HG02870 (cell line): ENCODE data around the gene MTHFD1.
A peak's percentile ranks its signal among the peaks of the same experiment; 100 is the strongest.
"Not testable (repeated sequence)": the region's sequence is repeated elsewhere in the genome, so short reads cannot be mapped to it uniquely, and the experiment has no call there.

Experiments
- ATAC-seq: cut with Tn5 transposase; IDR thresholded peaks from one replicate; pipeline ENCODE4 v1.9.1; 2021; ENCODE audit warnings: mild to moderate bottlenecking, moderate library complexity; ENCODE audit not compliant: unreplicated experiment

MTHFD1 gene

DNA sequence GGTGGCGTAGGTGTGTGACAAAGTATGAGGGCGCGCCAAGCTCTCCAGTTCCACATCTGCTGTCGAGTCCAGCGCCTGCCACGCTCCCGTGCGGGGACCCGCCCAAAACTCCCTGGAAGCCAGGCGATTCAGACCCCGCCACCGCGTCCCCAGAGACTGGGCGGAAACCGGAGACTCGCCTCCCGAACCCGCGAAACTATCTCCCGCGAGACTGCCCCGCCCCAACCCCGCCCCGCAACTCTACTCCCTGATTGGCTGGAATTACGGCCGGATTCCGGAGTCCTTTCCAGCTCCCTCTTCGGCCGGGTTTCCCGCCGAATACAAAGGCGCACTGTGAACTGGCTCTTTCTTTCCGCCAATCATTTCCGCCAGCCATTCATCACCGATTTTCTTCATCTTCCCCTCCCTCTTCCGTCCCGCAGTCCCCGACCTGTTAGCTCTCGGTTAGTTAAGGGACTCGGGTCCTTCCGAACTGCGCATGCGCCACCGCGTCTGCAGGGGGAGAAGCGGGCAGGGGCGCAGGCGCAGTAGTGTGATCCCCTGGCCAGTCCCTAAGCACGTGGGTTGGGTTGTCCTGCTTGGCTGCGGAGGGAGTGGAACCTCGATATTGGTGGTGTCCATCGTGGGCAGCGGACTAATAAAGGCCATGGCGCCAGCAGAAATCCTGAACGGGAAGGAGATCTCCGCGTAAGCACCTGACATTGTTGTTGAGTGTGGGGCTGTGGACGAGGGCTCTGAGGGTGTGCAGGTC, at the start of gene MTHFD1:
MTHFD1 (plus strand) TSS at position 572 of the 751 bp plus-strand sequence; CDS start at position 647, 75 bp downstream.
- peak; percentile 78 for ATAC-seq

DNA sequence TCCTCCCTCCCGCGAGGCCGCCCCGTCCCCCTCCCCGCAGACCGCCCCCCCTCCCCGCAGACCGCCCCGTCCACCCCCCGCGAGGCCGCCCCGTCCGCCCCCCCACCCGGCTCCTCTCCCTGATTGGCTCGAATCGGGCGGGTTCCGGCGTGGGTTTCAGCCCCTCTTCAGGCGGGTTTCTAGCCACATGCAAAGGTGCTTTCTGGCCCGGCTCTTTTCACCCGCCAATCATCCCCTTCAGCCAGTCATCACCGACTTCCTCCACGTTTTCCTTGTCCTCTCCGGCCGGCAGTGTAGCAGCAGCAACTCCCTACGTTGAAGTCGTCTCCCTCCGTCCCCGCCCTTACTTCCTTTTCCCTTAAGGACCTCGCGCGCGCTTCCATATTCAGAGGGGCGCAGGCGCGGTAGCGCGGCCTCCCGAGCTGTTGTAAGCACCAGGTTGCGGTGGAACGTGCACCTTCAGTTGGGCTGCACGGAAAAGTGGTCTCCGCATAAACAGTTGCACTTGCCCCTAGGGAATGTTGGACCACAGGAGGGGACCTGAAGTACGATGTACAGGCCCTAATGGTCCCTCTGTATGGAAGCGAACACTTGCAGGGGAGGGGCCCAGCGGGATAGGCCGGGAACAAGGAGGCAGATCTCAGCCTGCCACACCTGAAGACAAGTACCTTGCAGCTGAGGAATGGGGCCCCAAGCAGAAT, 49.4 kb upstream of the MTHFD1 start:
- ATAC-seq = peak; percentile 91

DNA sequence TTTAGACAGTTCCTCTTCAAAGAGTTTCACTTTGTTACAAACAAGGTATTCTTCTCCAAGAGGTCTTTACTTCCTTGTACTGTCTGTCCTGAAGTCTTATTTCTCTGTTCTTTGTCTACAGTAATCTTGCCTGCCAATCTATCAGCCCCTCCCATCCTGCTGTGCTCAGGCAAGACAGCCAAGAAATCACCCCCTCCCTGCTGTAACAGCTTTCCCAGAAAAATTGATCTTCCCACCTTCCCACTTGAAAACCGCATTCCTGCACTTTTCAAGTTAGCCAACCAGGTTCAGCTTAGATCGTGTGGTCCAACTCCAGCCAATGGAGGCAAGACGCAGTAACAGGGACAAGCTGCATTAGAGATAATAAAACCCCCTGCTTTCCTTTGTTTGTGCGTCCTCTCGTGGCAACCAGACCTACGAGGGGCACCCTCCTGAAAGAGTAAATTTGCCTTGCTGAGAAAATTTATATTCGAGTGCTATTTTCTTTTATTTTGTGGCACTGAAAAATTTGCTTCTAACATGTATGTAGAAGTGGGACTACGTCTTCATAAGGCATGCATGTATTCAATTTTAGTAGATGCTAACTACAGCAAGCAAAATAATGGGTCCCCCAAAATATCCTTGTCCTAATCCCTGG, 47.5 kb upstream of the MTHFD1 start:
- ATAC-seq = no peak

DNA sequence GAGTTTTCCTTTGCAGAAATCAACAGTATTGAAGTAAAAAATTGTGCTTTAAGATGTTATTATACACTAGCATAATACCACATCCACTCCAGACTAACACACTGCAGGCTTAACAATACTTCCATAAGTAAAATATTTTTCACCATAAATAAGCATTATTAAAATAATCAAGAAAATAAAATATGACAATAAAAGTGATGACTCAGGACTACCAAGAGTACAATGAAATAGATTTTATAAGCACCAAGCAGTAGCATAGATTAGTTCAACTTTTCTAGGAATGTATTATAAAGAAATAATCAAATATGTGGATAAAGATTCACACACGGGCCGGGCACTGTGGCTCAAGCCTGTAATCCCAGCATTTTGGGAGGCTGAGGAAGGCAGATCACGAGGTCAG, 40.4 kb upstream of the MTHFD1 start:
- ATAC-seq = no peak

DNA sequence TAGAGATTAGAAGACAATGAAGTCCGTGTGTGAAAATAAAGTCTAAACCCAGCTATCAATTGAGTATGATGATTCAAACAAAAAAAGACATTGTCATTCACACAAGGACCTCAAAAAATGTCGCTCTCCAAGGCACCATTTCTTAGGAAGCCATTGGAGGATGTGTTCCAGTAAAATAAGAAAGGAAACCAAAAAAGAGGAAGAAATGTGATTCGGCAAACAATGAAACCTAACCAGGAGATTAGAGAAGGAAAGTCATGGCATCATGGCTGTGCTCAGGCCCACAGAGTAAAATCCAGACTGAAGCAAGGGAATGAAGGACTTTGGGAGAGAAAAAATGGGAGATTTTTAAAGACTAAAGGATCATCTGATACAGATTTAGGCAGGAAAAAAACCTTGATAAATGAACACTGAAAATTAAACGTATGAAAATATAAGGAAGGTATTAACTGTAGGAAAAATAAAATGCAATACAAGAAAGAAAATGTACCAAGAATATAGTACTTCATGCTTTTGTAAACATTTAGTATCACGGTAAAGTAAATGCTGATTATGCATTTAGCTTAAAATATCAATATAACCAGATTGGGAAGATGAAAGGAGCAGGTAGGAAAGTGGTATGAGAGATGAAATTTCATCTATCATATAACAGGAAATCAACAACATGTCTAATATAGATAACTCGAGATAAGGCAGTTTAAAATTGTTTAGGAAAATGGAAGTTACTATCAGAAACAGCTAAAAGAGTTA, 38.2 kb upstream of the MTHFD1 start:
- ATAC-seq = no peak

DNA sequence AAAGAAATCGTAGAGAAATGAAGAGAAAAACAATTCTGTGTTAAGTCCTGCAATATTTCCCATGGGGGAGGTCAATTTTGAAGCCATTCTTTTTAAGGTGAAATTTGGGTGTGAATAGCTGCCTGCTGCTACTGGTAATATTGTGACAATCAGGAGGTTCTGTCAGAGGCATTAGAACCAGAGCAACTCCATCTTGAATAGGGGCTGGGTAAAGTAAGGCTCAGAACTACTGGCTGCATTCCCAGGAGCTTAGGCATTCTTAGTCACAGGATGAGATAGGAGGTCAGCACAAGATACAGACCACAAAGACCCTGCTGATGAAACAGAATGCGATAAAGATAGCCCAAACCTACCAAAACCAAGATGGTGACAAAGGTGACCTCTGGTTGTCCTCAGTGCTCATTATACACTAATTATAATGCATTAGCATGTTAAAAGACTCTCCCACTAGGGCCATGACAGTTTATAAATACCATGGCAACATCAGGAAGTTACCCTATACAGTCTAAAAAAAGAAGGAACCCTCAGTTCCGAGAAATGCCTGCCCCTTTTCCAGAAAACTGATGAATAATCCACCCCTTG, 24.8 kb upstream of the MTHFD1 start:
- no peak for ATAC-seq

DNA sequence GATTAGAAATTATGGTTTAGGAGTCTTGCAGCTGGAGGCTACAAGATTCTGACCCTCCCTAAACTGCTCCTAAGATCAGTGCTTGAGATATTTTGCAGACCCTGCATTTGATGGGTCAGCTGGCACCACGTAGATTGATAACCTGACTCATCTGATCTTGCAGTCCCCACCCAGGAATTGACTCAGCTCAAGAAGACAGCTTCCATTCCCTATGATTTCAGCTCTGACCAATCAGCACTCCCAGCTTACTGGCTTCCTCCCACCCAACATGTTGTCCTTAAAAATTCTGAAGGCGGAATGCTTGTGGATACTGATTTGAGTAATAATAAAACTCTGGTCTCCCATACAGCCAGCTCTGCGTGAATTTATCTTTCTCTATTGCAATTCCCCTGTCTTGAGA, 23.2 kb upstream of the MTHFD1 start:
- no peak for ATAC-seq

DNA sequence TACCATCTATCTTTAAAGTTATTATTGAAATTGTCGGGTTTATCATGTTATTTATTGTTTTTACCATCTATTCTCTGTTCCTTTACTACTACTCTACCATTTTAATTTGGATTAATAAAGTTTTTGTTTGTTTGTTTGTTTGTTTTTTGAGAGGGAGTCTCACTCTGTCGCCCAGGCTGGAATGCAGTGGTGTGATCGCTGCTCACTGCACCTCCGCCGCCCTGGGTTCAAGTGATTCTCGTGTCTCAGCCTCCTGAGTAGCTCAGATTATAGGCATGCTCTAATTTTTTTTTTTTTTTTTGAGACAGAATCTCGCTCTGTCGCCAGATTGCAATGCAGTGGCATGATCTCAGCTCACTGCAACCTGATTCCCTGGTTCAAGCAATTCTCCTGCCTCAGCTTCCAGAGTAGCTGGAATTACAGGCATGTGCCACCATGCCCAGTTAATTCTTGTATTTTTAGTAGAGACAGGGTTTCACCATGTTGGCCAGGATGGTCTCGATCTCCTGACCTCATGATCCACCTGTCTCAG, 22.7 kb upstream of the MTHFD1 start:
- ATAC-seq = not testable (repeated sequence)

DNA sequence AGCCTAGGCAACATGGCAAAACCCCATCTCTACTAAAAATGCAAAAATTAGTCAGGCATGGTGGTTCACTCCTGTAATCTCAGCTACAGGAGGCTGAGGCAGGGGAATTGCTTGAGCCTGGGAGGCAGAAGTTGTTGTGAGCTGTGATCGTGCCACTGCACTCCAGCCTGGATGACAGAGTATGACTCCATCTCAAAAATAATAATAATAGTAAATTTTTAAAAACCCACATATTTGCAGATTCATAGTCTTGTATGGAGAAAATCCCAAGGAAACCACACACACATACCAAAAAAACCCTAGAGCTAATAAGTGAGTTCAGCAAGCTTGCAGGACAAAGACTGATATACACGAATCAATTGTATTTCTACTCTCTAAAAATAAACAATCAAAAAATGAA, 19.0 kb upstream of the MTHFD1 start:
- no peak for ATAC-seq

DNA sequence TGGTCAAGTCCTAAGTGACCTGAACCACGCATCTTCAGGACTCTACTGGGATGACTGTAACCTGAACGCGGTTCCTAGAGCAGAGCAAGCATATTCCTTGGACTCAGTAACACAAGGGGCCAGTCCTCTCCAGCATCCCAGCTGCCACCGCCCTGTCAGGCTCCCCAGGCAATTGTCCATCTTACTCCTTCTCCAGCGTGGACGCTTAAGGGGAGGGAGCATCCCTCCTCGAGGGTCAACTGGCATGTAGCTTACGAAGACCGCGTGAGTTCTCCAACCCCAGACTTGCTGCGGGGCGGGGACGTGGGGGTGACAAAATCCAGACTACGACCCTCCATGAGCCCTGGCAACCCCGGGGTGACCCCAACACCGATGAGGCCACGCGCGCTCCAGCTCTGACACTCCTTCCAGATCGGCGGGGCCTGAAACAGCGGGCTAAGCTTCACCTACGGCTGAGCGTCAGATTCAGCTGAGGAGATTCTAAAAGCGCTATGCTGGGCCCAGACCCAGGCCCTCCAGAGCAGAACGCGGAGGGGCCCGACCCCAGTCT, 846 bp upstream of the MTHFD1 start:
- no peak for ATAC-seq

DNA sequence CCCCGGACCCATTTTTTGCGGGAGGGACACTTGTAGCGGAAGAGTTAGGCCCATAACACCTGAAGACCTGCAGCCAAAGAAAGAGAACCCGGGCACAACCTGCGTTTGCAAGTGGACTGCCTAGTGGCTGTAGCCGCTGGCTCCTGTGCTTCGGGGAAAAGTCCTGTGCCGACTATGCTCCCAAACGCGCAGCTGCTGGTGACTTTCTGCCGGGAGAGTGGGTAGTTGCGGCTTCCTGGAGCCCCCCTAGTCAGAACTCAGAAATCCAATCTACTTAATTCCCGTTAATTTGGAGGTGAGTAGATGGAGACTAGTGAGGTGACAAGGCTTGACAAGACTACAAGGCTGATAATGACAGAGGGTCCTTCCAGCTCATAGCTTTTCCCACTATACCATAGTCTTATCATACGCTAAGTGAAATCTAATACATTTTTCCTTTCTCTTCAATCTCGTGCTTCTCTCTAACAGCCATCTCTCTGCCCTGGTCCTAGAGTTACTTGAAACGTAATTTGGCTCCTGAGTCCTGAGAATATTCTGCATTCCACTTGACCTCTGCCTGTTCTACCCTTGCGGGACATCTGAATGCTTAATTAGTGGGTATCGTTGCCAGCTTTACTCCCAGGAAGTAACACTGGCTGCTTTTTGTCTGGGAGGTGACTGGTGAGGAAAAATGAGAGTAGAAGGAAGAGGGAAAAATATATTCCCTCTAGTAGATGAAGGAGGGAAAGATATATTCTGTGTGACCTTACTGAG, 556 bp downstream of the MTHFD1 start:
- no peak for ATAC-seq

DNA sequence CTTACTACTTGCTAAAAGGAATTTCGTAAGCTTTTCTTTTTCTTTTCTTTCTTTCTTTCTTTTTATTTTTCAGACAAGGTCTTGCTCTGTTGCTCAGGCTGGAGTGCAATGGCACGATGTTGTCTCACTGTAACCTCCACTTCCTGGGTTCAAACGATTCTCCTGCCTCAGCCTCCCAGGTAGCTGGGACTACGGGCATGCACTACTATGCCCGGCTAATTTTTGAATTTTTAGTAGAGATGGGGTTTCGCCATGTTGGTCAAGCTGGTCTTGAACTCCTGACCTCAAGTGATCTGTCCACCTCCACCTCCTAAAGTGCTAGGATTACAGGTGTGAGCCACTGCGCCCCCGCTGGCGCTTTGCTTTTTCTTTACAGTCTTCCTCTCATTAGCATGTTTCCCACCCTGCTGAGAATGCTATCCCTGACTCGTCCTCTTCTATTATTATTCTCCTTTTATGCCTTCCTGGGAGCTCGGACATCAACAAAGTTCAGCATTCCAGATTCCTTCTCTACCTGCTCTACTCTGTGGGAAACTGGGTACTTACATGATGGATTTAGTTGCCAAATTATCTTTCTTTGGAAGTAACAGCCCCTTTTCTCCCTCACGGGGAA, 3.1 kb downstream of the MTHFD1 start:
- ATAC-seq = no peak

DNA sequence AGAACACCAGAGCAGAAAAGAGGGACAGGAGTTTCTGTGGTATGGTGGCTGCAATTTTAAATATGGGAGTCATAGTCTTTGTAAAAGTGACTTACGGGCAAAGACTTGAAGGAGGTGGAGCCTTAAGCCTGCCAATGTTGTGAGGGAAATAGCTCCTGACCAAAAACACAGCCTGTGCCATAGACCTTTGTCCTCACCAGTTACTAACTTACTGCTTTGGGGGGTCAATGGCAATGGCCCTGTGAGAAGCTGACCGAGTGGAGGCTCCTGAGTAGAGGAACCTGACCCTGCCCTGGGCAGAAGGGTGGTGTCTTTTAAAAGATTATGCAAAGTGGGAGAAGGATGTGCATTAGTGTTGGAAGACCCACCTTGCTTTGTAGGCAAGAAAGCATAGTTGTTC, 3.8 kb downstream of the MTHFD1 start:
- no peak for ATAC-seq

DNA sequence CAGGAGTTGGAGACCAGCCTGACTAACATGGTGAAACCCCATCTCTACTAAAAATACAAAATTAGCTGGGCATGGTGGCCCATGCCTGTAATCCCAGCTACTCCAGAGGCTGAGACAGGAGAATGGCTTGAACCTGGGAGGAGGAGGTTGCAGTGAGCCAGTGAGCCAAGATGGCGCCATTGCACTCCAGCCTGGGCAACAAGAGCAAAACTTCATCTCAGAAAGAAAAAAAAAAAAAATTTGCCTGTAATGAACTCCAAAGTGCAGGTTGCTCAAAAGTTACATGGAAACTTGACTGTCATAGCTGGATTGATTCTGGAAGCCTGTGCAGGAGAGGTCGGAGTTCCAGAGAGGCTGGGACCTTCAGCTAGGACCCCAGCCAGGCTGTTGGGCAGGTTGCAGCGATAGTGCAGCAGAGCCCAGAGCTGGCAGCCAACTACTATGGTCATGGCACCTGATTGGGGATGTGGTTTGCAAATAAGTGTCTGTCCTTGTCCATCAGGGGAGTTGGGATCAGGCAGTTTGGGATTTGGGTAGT, 5.1 kb downstream of the MTHFD1 start:
- not testable (repeated sequence) for ATAC-seq

DNA sequence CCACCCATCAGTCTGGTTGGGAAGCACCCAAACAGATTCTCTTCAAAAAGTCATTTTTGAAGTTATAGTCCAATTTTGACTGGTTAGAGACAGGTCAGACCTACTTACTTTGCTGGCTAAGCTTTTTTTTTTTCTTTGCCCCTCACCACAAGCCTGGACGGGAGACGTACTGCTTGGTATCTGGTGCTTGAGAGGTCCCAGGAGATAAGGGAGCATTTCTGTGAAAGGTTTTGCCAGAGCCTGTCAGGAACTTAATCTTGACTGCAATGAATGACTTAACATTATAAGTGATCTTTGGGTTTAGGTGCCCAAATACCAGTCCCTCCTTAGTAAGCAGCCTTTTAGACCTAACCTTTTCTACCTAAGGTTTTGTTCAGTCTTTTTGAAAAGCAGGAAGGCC, 6.3 kb downstream of the MTHFD1 start:
- ATAC-seq = no peak

DNA sequence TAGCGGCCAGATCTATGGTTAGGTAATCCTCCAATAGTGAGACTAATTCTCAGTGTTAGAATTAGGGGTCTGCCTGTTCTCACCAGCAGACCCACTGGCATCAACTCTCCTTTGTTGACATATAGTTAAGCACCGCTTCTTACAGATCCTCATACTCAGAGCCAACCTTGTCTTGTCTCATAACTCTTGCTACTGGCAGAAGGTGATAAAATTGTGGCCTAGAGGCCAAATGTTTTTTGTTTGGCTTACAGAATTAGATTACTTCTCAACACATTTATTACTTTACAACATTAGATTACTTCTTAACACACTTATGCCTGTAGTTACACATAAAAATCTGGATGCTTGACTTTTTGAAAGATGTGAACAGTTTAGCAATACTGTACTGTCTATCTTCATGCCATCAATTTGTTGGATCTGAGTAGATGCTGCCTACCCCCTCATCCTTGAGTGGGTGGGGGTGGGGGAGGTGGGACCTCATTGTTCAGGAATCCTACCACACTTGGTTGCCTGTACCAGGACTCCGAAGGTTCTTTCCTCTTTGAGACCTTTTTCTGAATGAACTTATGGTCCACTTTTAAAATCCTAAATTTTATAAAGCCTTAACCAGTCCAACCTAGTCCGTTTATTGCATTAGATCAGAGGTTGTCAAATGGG, 7.0 kb downstream of the MTHFD1 start:
- no peak for ATAC-seq

DNA sequence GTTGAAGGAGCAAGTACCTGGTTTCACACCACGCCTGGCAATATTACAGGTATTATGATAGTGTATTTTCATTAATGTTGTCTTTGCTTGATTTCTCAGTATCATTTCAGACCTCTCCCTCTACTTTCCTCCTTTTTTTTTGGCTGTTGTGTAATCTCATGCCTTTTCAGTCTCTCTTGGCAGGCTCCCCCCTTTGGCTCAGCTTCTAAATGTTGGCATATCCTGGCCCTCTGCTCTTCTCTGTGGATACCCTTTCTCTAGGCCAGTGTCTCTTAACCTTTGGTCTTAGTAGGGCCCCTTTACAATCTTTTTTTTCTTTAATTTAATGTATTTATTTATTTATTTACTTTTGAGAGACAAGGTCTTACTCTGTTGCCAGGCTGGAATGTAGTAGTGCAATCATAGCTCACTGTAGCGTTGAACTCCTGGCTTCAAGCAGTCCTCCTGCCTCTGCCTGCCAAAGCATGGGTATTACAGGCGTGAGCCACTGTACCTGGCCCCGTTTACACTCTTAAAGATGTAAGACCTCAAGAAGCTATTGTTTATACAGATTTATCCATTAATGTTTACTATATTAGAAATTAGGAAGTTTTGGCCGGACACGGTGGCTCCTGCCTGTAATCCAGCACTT, 12.8 kb downstream of the MTHFD1 start:
- ATAC-seq = no peak

DNA sequence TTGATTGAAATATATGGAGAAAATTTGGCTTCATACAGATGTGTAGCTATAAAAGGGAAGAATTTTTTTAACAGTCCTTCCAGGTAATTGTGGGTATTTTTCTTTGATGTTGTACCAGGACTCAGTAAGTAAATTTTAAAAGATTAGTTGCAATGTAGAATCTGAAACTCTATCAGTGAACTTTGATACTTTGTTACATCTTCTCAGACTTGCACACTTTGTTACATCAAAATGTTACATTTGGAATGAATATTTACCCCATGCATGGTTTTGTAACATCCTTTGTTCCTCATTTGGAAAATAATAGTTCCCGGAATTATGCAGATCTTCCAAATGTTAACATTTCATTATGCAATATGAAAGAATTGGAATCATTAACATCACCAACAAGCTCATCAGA, 13.8 kb downstream of the MTHFD1 start:
- no peak for ATAC-seq
